GM10248 (cell line): Measurements from ENCODE around the gene CABP2.

Experiments
- CTCF ChIA-PET: fragments of 300-600 bp; sonication (Branson Sonifier 250); formaldehyde crosslinking; extraction: SDS; loops from one replicate; lab custom pipeline; 2021; ENCODE audit warnings: antibody characterized with exemption; lab: Yijun Ruan, JAX
- POLR2A ChIA-PET: fragments of 350-650 bp; sonication (Branson Sonifier 250); formaldehyde crosslinking; extraction: SDS; loops from one replicate; lab custom pipeline; 2020; ENCODE audit warnings: antibody characterized with exemption; lab: Yijun Ruan, JAX
- DNase-seq: peaks from one replicate; pipeline ENCODE4 v3.0.0; 2012; ENCODE audit errors: extremely low spot score
- TF ChIP-seq, protein P1 (sequence below): IDR thresholded peaks from 2 replicates; pipeline ENCODE4 v1.5.1; 2012; ENCODE audit warnings: mild to moderate bottlenecking, low read depth; ENCODE audit errors: extremely low read depth, missing control alignments, control extremely low read depth

CABP2 gene

DNA sequence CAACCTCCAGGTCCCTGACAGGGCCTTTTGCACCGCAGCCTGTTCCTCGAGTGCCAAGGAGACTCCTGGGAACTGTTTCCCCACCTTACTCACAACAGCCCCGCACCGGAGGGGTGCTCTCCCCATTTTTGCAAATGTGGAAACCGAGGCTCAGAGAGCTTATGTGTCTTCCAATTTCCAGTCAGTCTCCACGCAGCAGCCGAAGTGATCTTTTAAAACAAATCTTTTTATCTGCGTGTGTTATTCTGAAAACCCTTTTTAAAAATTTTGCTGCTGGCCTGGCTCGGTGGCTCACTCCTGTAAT lies 53.8 kb downstream of the CABP2 start:
- DNase-seq, result no peak
- ChIA-PET POLR2A (interaction anchor here (1.6 kb wide), 1 partner anchor 18 kb away, joined by 3 read pairs; no protein-coding TSS in a partner anchor), CTCF (interaction anchor here (0.6 to 3.6 kb wide), 7 partner anchors 9 to 68 kb away, joined by 3 to 22 read pairs (median 4); partner anchors contain the start of genes AIP and PPP1CA)
- TF ChIP-seq, protein P1, sequence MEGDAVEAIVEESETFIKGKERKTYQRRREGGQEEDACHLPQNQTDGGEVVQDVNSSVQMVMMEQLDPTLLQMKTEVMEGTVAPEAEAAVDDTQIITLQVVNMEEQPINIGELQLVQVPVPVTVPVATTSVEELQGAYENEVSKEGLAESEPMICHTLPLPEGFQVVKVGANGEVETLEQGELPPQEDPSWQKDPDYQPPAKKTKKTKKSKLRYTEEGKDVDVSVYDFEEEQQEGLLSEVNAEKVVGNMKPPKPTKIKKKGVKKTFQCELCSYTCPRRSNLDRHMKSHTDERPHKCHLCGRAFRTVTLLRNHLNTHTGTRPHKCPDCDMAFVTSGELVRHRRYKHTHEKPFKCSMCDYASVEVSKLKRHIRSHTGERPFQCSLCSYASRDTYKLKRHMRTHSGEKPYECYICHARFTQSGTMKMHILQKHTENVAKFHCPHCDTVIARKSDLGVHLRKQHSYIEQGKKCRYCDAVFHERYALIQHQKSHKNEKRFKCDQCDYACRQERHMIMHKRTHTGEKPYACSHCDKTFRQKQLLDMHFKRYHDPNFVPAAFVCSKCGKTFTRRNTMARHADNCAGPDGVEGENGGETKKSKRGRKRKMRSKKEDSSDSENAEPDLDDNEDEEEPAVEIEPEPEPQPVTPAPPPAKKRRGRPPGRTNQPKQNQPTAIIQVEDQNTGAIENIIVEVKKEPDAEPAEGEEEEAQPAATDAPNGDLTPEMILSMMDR, result no peak
